Breast epithelium (tissue), 3 donors: Measurements from ENCODE around the gene CBR1.

Source experiments
- CTCF ChIP-seq, 3 donors: fragments of 450-650 bp; IDR thresholded peaks; one replicate each; pipeline ENCODE4 v1.5.1; 2016 to 2017; ENCODE audit warnings: antibody characterized with exemption in 3 of 3, mild to moderate bottlenecking in 3 of 3, moderate library complexity in 3 of 3
- POLR2A ChIP-seq: fragments of 450-650 bp; IDR thresholded peaks from one replicate; pipeline ENCODE4 v1.6.1; 2016; ENCODE audit warnings: antibody characterized with exemption, mild to moderate bottlenecking, moderate library complexity

- no peak for TF ChIP-seq CTCF (IDR thresholded peaks at IDR 0.05)
- no peak for TF ChIP-seq POLR2A
Observed at GRCh38 chr21:36035381-36035791, 34.4 kb upstream of the CBR1 start.
